OCI-LY1 (cell line): ENCODE results near the gene NTNG1.

Experiments used
- EZH2 ChIP-seq: fragments of 200-600 bp; sonication (generic), shearing (Covaris generic); IDR thresholded peaks from 2 replicates; pipeline ENCODE4 v1.8.0; 2017; ENCODE audit warnings: borderline replicate concordance, mixed run types, mild to moderate bottlenecking, antibody characterized with exemption, low read length, moderate library complexity, mixed read lengths
- TF ChIP-seq, protein P1 (sequence below): fragments of 200-600 bp; sonication (generic), shearing (Covaris generic); IDR thresholded peaks from 2 replicates; pipeline ENCODE4 v1.5.1; 2017; ENCODE audit warnings: mild to moderate bottlenecking, antibody characterized with exemption, low read length, moderate library complexity, mixed read lengths

DNA sequence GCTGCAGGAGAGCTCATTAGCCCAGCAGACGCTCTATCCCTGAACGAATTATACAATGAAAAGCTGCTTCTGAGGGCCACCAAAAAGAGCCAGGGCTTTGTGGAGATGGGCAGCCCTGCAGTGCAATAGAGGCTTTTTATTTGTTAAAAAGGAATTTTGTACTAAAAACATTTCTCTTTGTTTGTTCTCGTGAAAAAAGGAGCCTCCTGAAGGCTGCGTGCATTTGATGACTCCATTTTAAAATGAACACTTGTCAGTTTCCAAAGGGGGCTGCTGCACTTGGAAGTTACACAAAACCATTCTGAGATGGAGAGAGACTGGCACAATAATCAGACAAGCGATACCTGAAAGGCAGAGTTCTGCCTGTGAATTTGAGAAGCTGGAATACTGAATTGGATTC is 202.8 kb downstream of the NTNG1 start:
- no peak for TF ChIP-seq EZH2
- TF ChIP-seq, protein P1, sequence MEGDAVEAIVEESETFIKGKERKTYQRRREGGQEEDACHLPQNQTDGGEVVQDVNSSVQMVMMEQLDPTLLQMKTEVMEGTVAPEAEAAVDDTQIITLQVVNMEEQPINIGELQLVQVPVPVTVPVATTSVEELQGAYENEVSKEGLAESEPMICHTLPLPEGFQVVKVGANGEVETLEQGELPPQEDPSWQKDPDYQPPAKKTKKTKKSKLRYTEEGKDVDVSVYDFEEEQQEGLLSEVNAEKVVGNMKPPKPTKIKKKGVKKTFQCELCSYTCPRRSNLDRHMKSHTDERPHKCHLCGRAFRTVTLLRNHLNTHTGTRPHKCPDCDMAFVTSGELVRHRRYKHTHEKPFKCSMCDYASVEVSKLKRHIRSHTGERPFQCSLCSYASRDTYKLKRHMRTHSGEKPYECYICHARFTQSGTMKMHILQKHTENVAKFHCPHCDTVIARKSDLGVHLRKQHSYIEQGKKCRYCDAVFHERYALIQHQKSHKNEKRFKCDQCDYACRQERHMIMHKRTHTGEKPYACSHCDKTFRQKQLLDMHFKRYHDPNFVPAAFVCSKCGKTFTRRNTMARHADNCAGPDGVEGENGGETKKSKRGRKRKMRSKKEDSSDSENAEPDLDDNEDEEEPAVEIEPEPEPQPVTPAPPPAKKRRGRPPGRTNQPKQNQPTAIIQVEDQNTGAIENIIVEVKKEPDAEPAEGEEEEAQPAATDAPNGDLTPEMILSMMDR: no peak
